Breast epithelium (tissue), 3 donors: Measurements from ENCODE around the gene THOP1.

Experiments
- POLR2AphosphoS5 ChIP-seq, 3 donors: sonication (generic); formaldehyde crosslinking; IDR thresholded peaks; one replicate each; pipeline ENCODE4 v1.6.1; 2017; ENCODE audit warnings: antibody characterized with exemption in 3 of 3
- TF ChIP-seq, protein P1 (sequence below), 3 donors: fragments of 450-650 bp; IDR thresholded peaks; one replicate each; pipeline ENCODE4 v1.5.1; 2016 to 2017; ENCODE audit warnings: antibody characterized with exemption in 3 of 3, mild to moderate bottlenecking in 3 of 3, moderate library complexity in 3 of 3

DNA sequence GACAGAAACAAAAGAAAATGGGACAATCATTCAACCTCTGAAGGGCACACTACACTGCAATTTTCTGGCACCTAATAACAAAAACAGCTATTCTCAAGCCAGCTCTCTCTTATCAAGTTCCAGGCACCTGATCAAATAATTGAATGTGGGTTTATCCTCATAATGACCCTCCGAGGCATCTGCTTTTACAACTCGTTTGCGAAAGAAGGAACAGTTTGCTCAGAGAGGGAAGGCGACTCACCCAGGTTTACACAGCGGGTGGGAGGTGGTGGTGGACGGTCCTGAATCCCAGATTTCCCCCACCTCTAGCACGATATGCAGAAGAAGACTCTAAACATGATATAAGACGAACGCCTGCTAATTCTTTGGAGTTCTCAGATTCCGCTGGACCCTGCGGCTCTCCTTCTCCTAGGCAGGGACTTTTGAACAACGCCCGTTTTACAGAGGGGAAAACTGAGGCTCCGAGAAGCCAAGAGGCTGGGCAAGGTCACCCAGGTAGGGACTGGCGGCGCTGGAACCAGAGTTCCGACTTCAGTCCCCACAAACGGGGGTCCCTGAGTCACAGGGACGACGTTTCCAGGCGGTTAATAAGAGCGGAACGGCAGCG, 2.9 kb upstream of the THOP1 start:
- TF ChIP-seq POLR2AphosphoS5 (IDR thresholded peaks at IDR 0.05): no peak
- TF ChIP-seq, protein P1, sequence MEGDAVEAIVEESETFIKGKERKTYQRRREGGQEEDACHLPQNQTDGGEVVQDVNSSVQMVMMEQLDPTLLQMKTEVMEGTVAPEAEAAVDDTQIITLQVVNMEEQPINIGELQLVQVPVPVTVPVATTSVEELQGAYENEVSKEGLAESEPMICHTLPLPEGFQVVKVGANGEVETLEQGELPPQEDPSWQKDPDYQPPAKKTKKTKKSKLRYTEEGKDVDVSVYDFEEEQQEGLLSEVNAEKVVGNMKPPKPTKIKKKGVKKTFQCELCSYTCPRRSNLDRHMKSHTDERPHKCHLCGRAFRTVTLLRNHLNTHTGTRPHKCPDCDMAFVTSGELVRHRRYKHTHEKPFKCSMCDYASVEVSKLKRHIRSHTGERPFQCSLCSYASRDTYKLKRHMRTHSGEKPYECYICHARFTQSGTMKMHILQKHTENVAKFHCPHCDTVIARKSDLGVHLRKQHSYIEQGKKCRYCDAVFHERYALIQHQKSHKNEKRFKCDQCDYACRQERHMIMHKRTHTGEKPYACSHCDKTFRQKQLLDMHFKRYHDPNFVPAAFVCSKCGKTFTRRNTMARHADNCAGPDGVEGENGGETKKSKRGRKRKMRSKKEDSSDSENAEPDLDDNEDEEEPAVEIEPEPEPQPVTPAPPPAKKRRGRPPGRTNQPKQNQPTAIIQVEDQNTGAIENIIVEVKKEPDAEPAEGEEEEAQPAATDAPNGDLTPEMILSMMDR (IDR thresholded peaks at IDR 0.05): no peak
